HepG2 (cell line): ENCODE data around the gene TMIGD3. TPM values are rescaled to one million over a fixed set of nuclear protein-coding genes. Genes with fewer than 3 reads are reported as not detected.

Source experiments
- ARHGAP35 ChIP-seq: sonication (generic); formaldehyde crosslinking; IDR thresholded peaks from 2 replicates; pipeline ENCODE4 v1.9.0; 2022; ENCODE audit warnings: mild to moderate bottlenecking, inconsistent platforms, moderate library complexity, missing genetic modification reagents, borderline replicate concordance
- CHCHD3 ChIP-seq: sonication (generic); formaldehyde crosslinking; IDR thresholded peaks from 2 replicates; pipeline ENCODE4 v1.8.0; 2022; ENCODE audit warnings: mild to moderate bottlenecking, missing genetic modification reagents, moderate library complexity
- DNMT3B ChIP-seq: conservative IDR thresholded peaks from 2 replicates; pipeline ENCODE4 v1.6.1; 2016; ENCODE audit warnings: missing biosample characterization, control low read depth
- HCFC1 ChIP-seq: fragments of 150-350 bp; IDR thresholded peaks from 2 replicates; pipeline ENCODE4 v1.6.1; 2014; ENCODE audit warnings: low read depth, low read length
- HMGXB4 ChIP-seq, 2 experiments: sonication (generic) in 1 of 2; formaldehyde crosslinking in 1 of 2; IDR thresholded peaks; 2 replicates each; pipeline versions ENCODE4 v1.4.0 to v1.6.1; 2018 to 2020; ENCODE audit warnings: missing genetic modification reagents in 2 of 2, borderline replicate concordance in 1 of 2, low read depth in 1 of 2, mild to moderate bottlenecking in 1 of 2, missing biosample characterization in 1 of 2
- PHF20 ChIP-seq: sonication (generic); formaldehyde crosslinking; IDR thresholded peaks from 2 replicates; pipeline ENCODE4 v1.5.0; 2020; ENCODE audit warnings: mild to moderate bottlenecking, missing genetic modification reagents
- POLR2A ChIP-seq, 2 experiments: IDR thresholded peaks; 2 replicates each; pipeline ENCODE4 v1.6.1; 2011; ENCODE audit warnings: low read depth in 2 of 2, low read length in 2 of 2, mild to moderate bottlenecking in 1 of 2, moderate library complexity in 1 of 2; ENCODE audit not compliant: insufficient read depth in 1 of 2
- THAP9 ChIP-seq: sonication (generic); formaldehyde crosslinking; IDR thresholded peaks from 2 replicates; pipeline ENCODE4; 2020; ENCODE audit warnings: missing genetic modification reagents, mild to moderate bottlenecking, borderline replicate concordance
- YEATS4 ChIP-seq: sonication (generic); formaldehyde crosslinking; IDR thresholded peaks from 2 replicates; pipeline ENCODE4 v1.4.0; 2020; ENCODE audit warnings: missing genetic modification reagents, borderline replicate concordance
- ZBTB7B ChIP-seq: sonication (generic); formaldehyde crosslinking; IDR thresholded peaks from 2 replicates; pipeline ENCODE4 v1.4.0; 2020; ENCODE audit warnings: missing genetic modification reagents
- ZFP41 ChIP-seq: sonication (generic); formaldehyde crosslinking; IDR thresholded peaks from 2 replicates; pipeline ENCODE4 v1.4.0; 2020; ENCODE audit warnings: mild to moderate bottlenecking, missing genetic modification reagents, borderline replicate concordance
- ZNF407 ChIP-seq: sonication (generic); formaldehyde crosslinking; IDR thresholded peaks from one replicate; pipeline ENCODE4 v1.5.1; 2020; ENCODE audit warnings: mild to moderate bottlenecking, missing genetic modification reagents; ENCODE audit errors: not compliant biosample characterization
- ZNF747 ChIP-seq: sonication (generic); formaldehyde crosslinking; IDR thresholded peaks from 2 replicates; pipeline ENCODE4 v1.8.1; 2023; ENCODE audit warnings: missing genetic modification reagents, mild to moderate bottlenecking, borderline replicate concordance
- polyA plus RNA-seq, 8 experiments: library from polyadenylated mRNA; depleted of rRNA in 3 of 8; stranded (reverse) in 7 of 8; unstranded in 1 of 8; fragments of >200 nt; fragmentation: Illumina TruSeq in 4 of 8; extraction: Trizol in 4 of 8; gene quantifications; 2 replicates each; pipeline versions ENCODE4 v1.2.1 to v1.2.3, GENCODE V29; 2011 to 2016; ENCODE audit warnings: low read depth in 4 of 8, missing spikeins in 1 of 8, mixed read lengths in 1 of 8; ENCODE audit not compliant: insufficient read depth in 1 of 8
- total RNA-seq, 5 experiments: library from RNA; depleted of rRNA; stranded (reverse); fragments of >200 nt; fragmentation: Illumina TruSeq; extraction: Trizol; gene quantifications; 2 replicates each; pipeline ENCODE4 v1.2.3, GENCODE V29; 2016; ENCODE audit warnings: low read depth in 1 of 5

TMIGD3 gene
- total and polyA plus RNA-seq, 2 of the 13 experiments (the other 11 are each of a cell fraction or from before 2014, with no cell fraction given) = not detected

GRCh38 chr1:111507411-111508201 lies 4.2 kb upstream of the TMIGD3 start (continued):
- TF ChIP-seq ZNF407 (CRISPR knock-in tag) (peak; percentile 52), CHCHD3 (0 out of 2 replicates have a peak, but pooled peaks have one; percentile 6), ZNF747 (CRISPR knock-in tag) (peak; percentile 77), PHF20 (CRISPR knock-in tag) (peak; percentile 58), YEATS4 (CRISPR knock-in tag) (peak; percentile 58; the same call in 1 of the 2 replicates), POLR2A (IDR thresholded peaks at IDR 0.05; ENCODE audit: insufficient read depth in 1 of 2, low read depth in 2 of 2, low read length in 2 of 2) (peak in 1 of 2 experiments; percentile 50; a peak in 1 of 4 replicates), ZFP41 (CRISPR knock-in tag) (0 out of 2 replicates have a peak, but pooled peaks have one; percentile 28), ARHGAP35 (CRISPR knock-in tag) (0 out of 2 replicates have a peak, but pooled peaks have one; percentile 56), HCFC1 (no peak; the same call in 1 of the 2 replicates), HMGXB4 (CRISPR knock-in tag; IDR thresholded peaks at IDR 0.05; ENCODE audit: borderline replicate concordance in 1 of 2, low read depth in 1 of 2) (peak; percentile 33 to 85; a peak in 3 of 4 replicates), DNMT3B (CRISPR knock-in tag) (0 out of 2 replicates have a peak, but pooled peaks have one; percentile 18), THAP9 (CRISPR knock-in tag) (peak; percentile 81; the same call in 1 of the 2 replicates), ZBTB7B (CRISPR knock-in tag) (0 out of 2 replicates have a peak, but pooled peaks have one; percentile 9)
